ENCODE measurements around the gene STARD3NL. TPM values are rescaled to one million over a fixed set of nuclear protein-coding genes. Genes with fewer than 3 reads are reported as not detected.
"Not testable (repeated sequence)": the region's sequence is repeated elsewhere in the genome, so short reads cannot be mapped to it uniquely, and the experiment has no call there.

STARD3NL gene
- total RNA-seq, 1 donor from 2014 or later, result 33.4 TPM

DNA sequence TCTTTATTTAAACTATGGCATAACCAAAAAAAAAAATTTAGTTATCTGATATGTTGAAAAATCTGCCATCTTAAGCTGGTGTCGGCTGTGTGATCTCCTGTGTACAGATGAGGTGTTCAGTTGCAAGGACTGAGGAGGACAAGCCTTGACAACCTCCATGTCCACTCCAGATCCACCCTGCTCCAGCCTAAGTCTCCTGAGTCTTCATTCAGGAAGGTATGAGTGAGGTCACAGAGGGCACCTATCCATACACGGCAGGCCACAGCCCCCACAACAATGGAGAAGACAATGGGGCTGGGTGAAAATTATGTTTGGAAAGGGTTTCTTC is 79.3 kb downstream of the STARD3NL start:
- Mint-ChIP-seq H3K27ac (ENCODE audit: unreplicated experiment) (no peak overlapping the region), H3K4me3 (ENCODE audit: unreplicated experiment) (no peak overlapping the region)
- TF ChIP-seq, protein P1, sequence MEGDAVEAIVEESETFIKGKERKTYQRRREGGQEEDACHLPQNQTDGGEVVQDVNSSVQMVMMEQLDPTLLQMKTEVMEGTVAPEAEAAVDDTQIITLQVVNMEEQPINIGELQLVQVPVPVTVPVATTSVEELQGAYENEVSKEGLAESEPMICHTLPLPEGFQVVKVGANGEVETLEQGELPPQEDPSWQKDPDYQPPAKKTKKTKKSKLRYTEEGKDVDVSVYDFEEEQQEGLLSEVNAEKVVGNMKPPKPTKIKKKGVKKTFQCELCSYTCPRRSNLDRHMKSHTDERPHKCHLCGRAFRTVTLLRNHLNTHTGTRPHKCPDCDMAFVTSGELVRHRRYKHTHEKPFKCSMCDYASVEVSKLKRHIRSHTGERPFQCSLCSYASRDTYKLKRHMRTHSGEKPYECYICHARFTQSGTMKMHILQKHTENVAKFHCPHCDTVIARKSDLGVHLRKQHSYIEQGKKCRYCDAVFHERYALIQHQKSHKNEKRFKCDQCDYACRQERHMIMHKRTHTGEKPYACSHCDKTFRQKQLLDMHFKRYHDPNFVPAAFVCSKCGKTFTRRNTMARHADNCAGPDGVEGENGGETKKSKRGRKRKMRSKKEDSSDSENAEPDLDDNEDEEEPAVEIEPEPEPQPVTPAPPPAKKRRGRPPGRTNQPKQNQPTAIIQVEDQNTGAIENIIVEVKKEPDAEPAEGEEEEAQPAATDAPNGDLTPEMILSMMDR (IDR thresholded peaks at IDR 0.05), result no peak

DNA sequence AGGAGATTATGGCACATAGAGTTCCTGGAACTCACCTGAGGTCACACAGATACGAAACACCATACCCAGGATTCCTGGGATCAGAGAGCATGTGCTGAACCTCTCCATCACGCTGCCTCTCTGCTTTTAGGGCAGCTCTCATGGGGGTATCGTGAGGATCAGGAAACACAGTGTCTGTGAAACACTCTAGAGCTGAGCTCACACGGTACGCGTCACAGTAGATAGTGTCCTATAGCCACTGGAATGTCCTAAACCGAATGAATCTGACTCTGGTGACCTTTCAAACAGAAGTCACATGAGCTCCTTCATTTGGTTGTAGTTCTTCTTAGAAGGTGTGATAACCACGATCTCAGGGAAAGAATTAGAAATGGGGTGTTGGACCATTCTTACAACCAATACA is 81.1 kb downstream of the STARD3NL start:
- not testable (repeated sequence) for H3K4me1 Mint-ChIP-seq (ENCODE audit: low read depth); H3K4me3 Mint-ChIP-seq (ENCODE audit: unreplicated experiment); H3K9me3 Mint-ChIP-seq (ENCODE audit: low read depth); H3K27ac Mint-ChIP-seq (ENCODE audit: unreplicated experiment); DNase-seq (ENCODE audit: low spot score); H3K36me3 Mint-ChIP-seq (ENCODE audit: low read depth); H3K27me3 Mint-ChIP-seq (ENCODE audit: low read depth)

More for the DNA sequence above, 79.3 kb downstream of the STARD3NL start:
- H3K27me3 Mint-ChIP-seq (ENCODE audit: low read depth), result peaks cover 10% of the 10 kb centered on the region
- DNase-seq (ENCODE audit: low spot score), result no peak
- H3K9me3 Mint-ChIP-seq (ENCODE audit: low read depth), result no peaks in the 10 kb centered on the region
- H3K4me1 Mint-ChIP-seq (ENCODE audit: low read depth), result no peaks in the 10 kb centered on the region
- no peaks in the 10 kb centered on the region for H3K36me3 Mint-ChIP-seq (ENCODE audit: low read depth)

DNA sequence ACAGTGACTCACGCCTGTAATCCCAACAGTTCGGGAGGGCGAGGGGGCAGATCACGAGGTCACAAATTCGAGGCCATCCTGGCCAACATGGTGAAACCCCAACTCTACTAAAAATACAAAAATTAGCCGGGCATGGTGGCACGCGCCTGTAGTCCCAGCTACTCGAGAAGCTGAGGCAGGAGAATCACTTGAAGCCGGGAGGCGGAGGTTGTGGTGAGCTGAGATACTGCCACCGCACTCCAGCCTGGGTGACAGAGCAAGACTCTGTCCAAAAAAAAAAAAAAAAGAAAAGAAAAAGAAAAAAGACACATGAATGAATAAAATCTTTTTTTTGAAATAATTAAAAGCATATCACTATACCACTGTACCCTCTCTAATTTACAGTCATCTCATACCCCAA is 83.6 kb downstream of the STARD3NL start:
- not testable (repeated sequence) for H3K4me3 Mint-ChIP-seq (ENCODE audit: unreplicated experiment); H3K27me3 Mint-ChIP-seq (ENCODE audit: low read depth); H3K27ac Mint-ChIP-seq (ENCODE audit: unreplicated experiment); H3K36me3 Mint-ChIP-seq (ENCODE audit: low read depth); DNase-seq (ENCODE audit: low spot score); H3K4me1 Mint-ChIP-seq (ENCODE audit: low read depth); H3K9me3 Mint-ChIP-seq (ENCODE audit: low read depth)

DNA sequence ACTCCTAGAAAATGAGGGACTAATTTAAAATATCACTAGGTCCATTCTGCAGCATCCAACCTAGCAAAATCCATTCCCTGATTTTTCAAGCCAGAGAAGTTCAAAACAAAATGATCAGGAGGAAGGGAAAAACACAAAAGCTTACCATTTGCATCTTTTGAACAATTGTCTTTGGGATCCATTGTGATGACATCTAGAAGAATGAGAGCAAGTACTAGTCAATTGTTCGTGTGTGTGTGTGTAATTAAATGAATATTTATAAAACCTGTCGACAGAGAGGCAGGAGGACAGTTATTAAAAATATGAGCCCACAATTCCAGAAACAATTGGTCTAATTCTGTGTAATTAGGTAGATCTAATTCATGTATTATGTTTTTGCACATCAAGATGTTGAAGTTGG is 84.0 kb downstream of the STARD3NL start:
- H3K36me3 Mint-ChIP-seq (ENCODE audit: low read depth), result not testable (repeated sequence)

DNA sequence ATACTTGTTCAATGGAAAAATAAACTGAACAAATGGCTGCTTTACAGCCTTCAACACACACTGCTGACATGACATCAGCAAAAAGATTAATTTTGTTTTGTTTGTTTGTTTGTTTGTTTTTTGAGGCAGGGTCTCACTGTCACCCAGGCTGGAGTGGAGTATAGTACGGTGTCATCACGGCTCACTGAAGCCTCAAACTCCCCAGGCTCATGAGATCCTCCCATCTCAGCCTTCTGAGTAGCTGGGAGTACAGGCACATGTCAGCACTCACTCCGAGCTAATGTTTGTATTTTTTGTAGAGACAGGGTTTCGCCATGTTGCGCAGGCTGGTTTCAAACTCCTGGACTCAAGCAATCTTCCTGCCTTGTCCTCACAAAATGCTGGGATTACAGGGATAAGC is 84.5 kb downstream of the STARD3NL start:
- H3K27ac Mint-ChIP-seq (ENCODE audit: unreplicated experiment), result no peak overlapping the region
- no peaks in the 10 kb centered on the region for H3K9me3 Mint-ChIP-seq (ENCODE audit: low read depth)
- H3K36me3 Mint-ChIP-seq (ENCODE audit: low read depth), result no peaks in the 10 kb centered on the region
- TF ChIP-seq, protein P1 (IDR thresholded peaks at IDR 0.05), result no peak
- H3K4me1 Mint-ChIP-seq (ENCODE audit: low read depth), result no peaks in the 10 kb centered on the region
- H3K27me3 Mint-ChIP-seq (ENCODE audit: low read depth), result peaks cover 9% of the 10 kb centered on the region
- no peak for DNase-seq (ENCODE audit: low spot score)
- H3K4me3 Mint-ChIP-seq (ENCODE audit: unreplicated experiment), result no peak overlapping the region

More for the DNA sequence above, 84.0 kb downstream of the STARD3NL start:
- not testable (repeated sequence) for H3K27me3 Mint-ChIP-seq (ENCODE audit: low read depth); DNase-seq (ENCODE audit: low spot score); H3K4me1 Mint-ChIP-seq (ENCODE audit: low read depth); H3K4me3 Mint-ChIP-seq (ENCODE audit: unreplicated experiment); H3K27ac Mint-ChIP-seq (ENCODE audit: unreplicated experiment); H3K9me3 Mint-ChIP-seq (ENCODE audit: low read depth)

DNA sequence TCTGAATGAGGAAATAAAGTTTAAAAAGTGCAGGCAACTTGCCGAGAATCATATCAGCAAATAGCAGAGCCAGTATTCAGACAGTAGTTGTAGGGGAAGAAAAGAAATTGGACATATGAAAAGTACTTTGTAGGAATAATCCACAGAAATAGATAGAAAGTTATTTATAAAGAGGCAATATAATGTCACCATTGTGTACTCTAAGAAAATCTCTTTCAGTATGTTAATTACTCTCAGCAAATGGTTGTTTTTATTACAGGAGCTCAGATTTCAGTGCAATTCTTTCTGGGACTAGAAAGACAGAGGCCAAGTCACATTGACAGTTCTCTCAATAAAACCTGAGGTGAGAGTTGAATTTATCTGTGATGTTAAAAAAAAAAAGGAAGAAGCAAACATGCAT is 85.2 kb downstream of the STARD3NL start:
- H3K27ac Mint-ChIP-seq (ENCODE audit: unreplicated experiment); H3K4me1 Mint-ChIP-seq (ENCODE audit: low read depth); H3K36me3 Mint-ChIP-seq (ENCODE audit: low read depth); DNase-seq (ENCODE audit: low spot score); H3K27me3 Mint-ChIP-seq (ENCODE audit: low read depth); H3K4me3 Mint-ChIP-seq (ENCODE audit: unreplicated experiment); H3K9me3 Mint-ChIP-seq (ENCODE audit: low read depth): not testable (repeated sequence)

DNA sequence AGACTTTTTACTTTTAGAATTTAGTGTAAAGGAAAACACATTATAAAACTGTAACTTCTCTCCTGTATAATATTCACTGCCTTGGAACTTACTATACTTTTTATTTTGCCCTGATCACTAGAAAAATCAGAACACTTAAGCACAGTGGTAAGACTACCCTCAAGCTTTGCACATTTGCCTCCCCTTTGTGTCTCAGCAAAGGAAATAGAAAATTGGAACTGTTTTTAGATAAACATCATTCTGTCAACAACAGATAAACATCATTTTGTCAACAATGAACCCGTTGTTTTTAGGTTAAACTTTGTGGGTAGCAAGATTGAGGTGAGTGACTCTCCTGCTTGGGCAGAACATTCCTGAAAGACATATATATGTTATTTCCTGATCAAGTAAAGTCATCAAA is 86.6 kb downstream of the STARD3NL start:
- not testable (repeated sequence) for H3K4me1 Mint-ChIP-seq (ENCODE audit: low read depth); H3K9me3 Mint-ChIP-seq (ENCODE audit: low read depth); H3K27me3 Mint-ChIP-seq (ENCODE audit: low read depth); DNase-seq (ENCODE audit: low spot score); H3K27ac Mint-ChIP-seq (ENCODE audit: unreplicated experiment); H3K4me3 Mint-ChIP-seq (ENCODE audit: unreplicated experiment); H3K36me3 Mint-ChIP-seq (ENCODE audit: low read depth)

DNA sequence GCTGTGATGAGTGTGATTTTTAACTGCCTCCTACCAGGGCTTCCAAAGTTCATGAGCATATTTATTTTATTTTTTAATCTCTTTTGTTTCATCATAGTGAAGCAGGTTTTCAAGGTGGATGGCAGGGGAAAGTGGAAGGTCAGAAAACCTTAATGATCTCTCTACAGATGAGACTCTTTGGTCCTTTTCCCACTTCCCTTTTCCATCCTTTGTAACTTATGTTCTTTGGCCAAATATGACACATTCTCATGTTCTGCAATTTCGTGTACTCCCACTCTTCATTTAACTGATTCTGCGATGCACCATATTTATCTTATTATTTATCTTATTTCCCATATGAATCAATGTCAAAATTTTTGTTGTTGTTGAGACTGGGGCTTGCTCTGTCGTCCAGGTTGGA is 87.9 kb downstream of the STARD3NL start:
- not testable (repeated sequence) for H3K27me3 Mint-ChIP-seq (ENCODE audit: low read depth); H3K4me3 Mint-ChIP-seq (ENCODE audit: unreplicated experiment); H3K27ac Mint-ChIP-seq (ENCODE audit: unreplicated experiment); H3K4me1 Mint-ChIP-seq (ENCODE audit: low read depth); H3K36me3 Mint-ChIP-seq (ENCODE audit: low read depth); DNase-seq (ENCODE audit: low spot score); H3K9me3 Mint-ChIP-seq (ENCODE audit: low read depth)

DNA sequence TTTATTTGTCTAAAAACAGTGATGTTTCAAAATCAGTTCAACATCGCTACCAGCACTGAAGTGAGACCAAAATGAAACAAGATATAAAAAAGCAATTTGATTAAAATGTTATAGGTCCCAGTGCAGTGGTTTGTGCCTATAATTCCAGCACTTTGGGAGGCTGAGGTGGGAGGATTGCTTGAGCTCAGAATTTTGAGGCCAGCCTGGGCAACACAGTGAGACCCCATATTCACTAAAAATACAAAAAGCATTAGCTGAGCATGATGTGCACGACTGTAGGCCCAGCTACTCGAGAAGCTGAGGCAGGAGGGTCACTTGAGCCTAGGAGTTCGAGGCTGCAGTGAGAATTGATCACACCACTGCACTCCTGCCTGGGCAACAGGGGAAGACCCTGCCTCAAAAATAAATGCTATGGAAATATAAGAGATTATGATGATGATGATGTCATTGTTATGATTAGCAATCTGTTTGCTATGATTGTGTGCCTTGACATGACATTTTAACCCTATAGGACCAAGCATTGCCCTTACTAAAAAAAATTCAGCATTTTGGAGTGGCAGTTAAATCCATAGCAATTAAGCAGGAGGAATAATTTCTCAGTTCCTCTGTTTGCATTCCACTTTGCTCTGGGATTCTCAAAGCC is 91.8 kb downstream of the STARD3NL start:
- not testable (repeated sequence) for H3K4me1 Mint-ChIP-seq (ENCODE audit: low read depth); H3K4me3 Mint-ChIP-seq (ENCODE audit: unreplicated experiment); DNase-seq (ENCODE audit: low spot score); H3K27ac Mint-ChIP-seq (ENCODE audit: unreplicated experiment); H3K27me3 Mint-ChIP-seq (ENCODE audit: low read depth); H3K36me3 Mint-ChIP-seq (ENCODE audit: low read depth); H3K9me3 Mint-ChIP-seq (ENCODE audit: low read depth)

DNA sequence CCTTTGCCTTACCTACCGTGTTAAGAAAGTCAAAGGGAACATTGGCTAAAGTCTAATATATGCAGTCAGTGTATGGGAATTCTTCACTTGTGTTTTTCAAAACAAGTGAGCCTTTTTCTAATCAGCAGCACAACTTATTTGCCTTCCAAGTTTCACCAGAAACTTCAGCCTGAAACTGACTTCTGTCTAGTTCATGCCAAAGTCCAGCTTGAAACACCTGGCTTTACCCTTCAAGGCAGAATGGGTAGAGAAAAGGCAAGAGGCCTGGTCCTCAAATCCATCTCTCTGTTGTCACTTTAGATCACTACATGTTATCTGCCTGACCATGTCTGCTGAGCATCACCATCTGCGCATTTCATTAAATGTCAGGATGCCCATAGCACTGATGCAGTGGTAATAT is 92.4 kb downstream of the STARD3NL start:
- H3K4me3 Mint-ChIP-seq (ENCODE audit: unreplicated experiment), result not testable (repeated sequence)

More for the DNA sequence above, 92.4 kb downstream of the STARD3NL start:
- not testable (repeated sequence) for DNase-seq (ENCODE audit: low spot score); H3K27me3 Mint-ChIP-seq (ENCODE audit: low read depth); H3K36me3 Mint-ChIP-seq (ENCODE audit: low read depth); H3K4me1 Mint-ChIP-seq (ENCODE audit: low read depth); H3K9me3 Mint-ChIP-seq (ENCODE audit: low read depth); H3K27ac Mint-ChIP-seq (ENCODE audit: unreplicated experiment)
